Epithelial cell of prostate (primary cell): ENCODE data around the gene IFITM5.

Experiments used
- DNase-seq: peaks from one replicate; pipeline ENCODE4 v3.0.0-alpha.2; 2011; ENCODE audit warnings: low read depth, low spot score
- H3K27ac ChIP-seq: fragments of 450-650 bp; 2 replicates; pipeline ENCODE4 v1.5.1; 2017; ENCODE audit warnings: mild to moderate bottlenecking

The IFITM5 gene

GRCh38 chr11:250274-250673 lies 49.1 kb downstream of the IFITM5 start:
- DNase-seq: no peak
- no peak overlapping the region for H3K27ac ChIP-seq

- no peak for DNase-seq
- no peak overlapping the region for H3K27ac ChIP-seq
Observed at GRCh38 chr11:249062-249461, 50.3 kb downstream of the IFITM5 start.
